HepG2 (cell line): ENCODE data around the gene MACROD2. TPM values are rescaled to one million over a fixed set of nuclear protein-coding genes. Genes with fewer than 3 reads are reported as not detected.

Source experiments
- ATAC-seq: fragments of 200-7000 bp; cut with Tn5 transposase; 3 replicates; pipeline ENCODE4 v1.9.1; 2020; ENCODE audit warnings: mild to moderate bottlenecking, moderate library complexity
- BruUV-seq: library from RNA; stranded (reverse); fragments of 400-500 nt; replicated peaks from 2 replicates; lab custom pipeline; 2021; lab: Mats Ljungman, UMichigan
- CTCF ChIA-PET: fragments of 300-600 bp; formaldehyde crosslinking; extraction: SDS; loops from one replicate; lab custom pipeline; 2021; ENCODE audit warnings: low total read pairs, inconsistent platforms, low intra/inter-chr PET ratio; lab: Yijun Ruan, JAX
- POLR2A ChIA-PET: fragments of 350-600 bp; sonication (Branson Sonifier 250); formaldehyde crosslinking; loops from one replicate; lab custom pipeline; 2020; ENCODE audit warnings: antibody characterized with exemption, inconsistent platforms; lab: Yijun Ruan, JAX
- DNase-seq: peaks from one replicate; pipeline ENCODE4 v3.0.0-alpha.2; 2015; ENCODE audit warnings: low spot score
- FAIRE-seq: peaks from 3 replicates; lab custom pipeline; 2011; peaks lifted over from hg19 to GRCh38; lab: Jason Lieb, UNC
- H2AFZ ChIP-seq: one replicate; pipeline ENCODE4 v1.6.1; 2011; ENCODE audit warnings: low read length, inconsistent platforms
- H3K27ac ChIP-seq: fragments of 300-600 bp; 3 replicates; pipeline ENCODE4 v1.8.0; 2011; ENCODE audit warnings: mixed run types, mild to moderate bottlenecking, mixed read lengths, low read length, inconsistent platforms; ENCODE audit not compliant: insufficient read depth; ENCODE audit errors: extremely low read length
- H3K27me3 ChIP-seq, 2 experiments: fragments of 200-600 bp in 1 of 2; 2 replicates in 1 of 2; 3 replicates in 1 of 2; pipeline versions ENCODE4 v1.6.0 to v1.8.0; 2011; ENCODE audit warnings: low read length in 2 of 2, mild to moderate bottlenecking in 2 of 2, moderate library complexity in 2 of 2, inconsistent platforms in 1 of 2; ENCODE audit not compliant: insufficient read depth in 2 of 2, control insufficient read depth in 1 of 2
- H3K36me3 ChIP-seq, 2 experiments: fragments of 200-600 bp in 1 of 2; replicated peaks in 1 of 2; 2 replicates in 1 of 2; 3 replicates in 1 of 2; pipeline versions ENCODE4 v1.5.1 to v1.8.0; 2011; ENCODE audit warnings: low read length in 2 of 2, inconsistent platforms in 1 of 2; ENCODE audit not compliant: insufficient read depth in 2 of 2, control insufficient read depth in 1 of 2
- H3K4me1 ChIP-seq: 2 replicates; pipeline ENCODE4 v1.5.1; 2012; ENCODE audit warnings: low read length, inconsistent platforms; ENCODE audit not compliant: insufficient read depth
- H3K4me2 ChIP-seq: 2 replicates; pipeline ENCODE4 v1.6.0; 2011; ENCODE audit warnings: low read depth, low read length, inconsistent platforms
- H3K4me3 ChIP-seq, 3 experiments: fragments of 200-600 bp in 1 of 3; sonication (generic), shearing (Covaris generic) in 1 of 3; replicated peaks in 1 of 3; 2 replicates each; pipeline ENCODE4 v1.5.1; 2011 to 2016; ENCODE audit warnings: low read length in 3 of 3, inconsistent platforms in 2 of 3, low read depth in 2 of 3, mild to moderate bottlenecking in 2 of 3, control low read depth in 1 of 3, mixed read lengths in 1 of 3; ENCODE audit not compliant: insufficient read depth in 1 of 3
- H3K79me2 ChIP-seq: one replicate; pipeline ENCODE4 v1.6.1; 2011; ENCODE audit warnings: low read length, inconsistent platforms; ENCODE audit not compliant: insufficient read depth
- H3K9ac ChIP-seq: 2 replicates; pipeline ENCODE4 v1.6.0; 2011; ENCODE audit warnings: mild to moderate bottlenecking, low read depth, low read length, inconsistent platforms; ENCODE audit not compliant: insufficient read depth
- H3K9me3 ChIP-seq: 2 replicates; pipeline ENCODE4 v1.5.1; 2012; ENCODE audit warnings: mild to moderate bottlenecking, low read length
- H4K20me1 ChIP-seq: 2 replicates; pipeline ENCODE4 v1.6.0; 2011; ENCODE audit warnings: inconsistent platforms, mild to moderate bottlenecking, low read length, moderate library complexity; ENCODE audit not compliant: insufficient read depth
- AHDC1 ChIP-seq: sonication (generic); formaldehyde crosslinking; IDR thresholded peaks from 2 replicates; pipeline ENCODE4 v1.5.1; 2020; ENCODE audit warnings: mild to moderate bottlenecking, missing genetic modification reagents, borderline replicate concordance
- EHMT2 ChIP-seq: fragments of 200-600 bp; sonication (generic); IDR thresholded peaks from 2 replicates; pipeline ENCODE4 v1.7.0; 2017; ENCODE audit warnings: antibody characterized with exemption, low read depth, low read length, borderline replicate concordance
- HDAC2 ChIP-seq: sonication (generic); formaldehyde crosslinking; IDR thresholded peaks from 2 replicates; pipeline ENCODE4 v1.4.0; 2020; ENCODE audit warnings: missing genetic modification reagents
- HOXA9 ChIP-seq: sonication (generic); formaldehyde crosslinking; IDR thresholded peaks from 2 replicates; pipeline ENCODE4 v1.8.1; 2022; ENCODE audit warnings: missing genetic modification reagents, mild to moderate bottlenecking, moderate library complexity, borderline replicate concordance
- NR2F1 ChIP-seq, 2 experiments: fragments of 450-650 bp in 1 of 2; formaldehyde crosslinking in 1 of 2; IDR thresholded peaks; 2 replicates each; pipeline versions ENCODE4 v1.5.0 to v1.6.1; 2016 to 2020; ENCODE audit warnings: mild to moderate bottlenecking in 1 of 2, missing compliant biosample characterization in 1 of 2, missing genetic modification reagents in 1 of 2, moderate library complexity in 1 of 2
- NR2F2 ChIP-seq: IDR thresholded peaks from 2 replicates; pipeline ENCODE4 v1.6.1; 2012; ENCODE audit warnings: low read depth, inconsistent platforms, borderline replicate concordance
- SRSF4 ChIP-seq: fragments of 200-400 bp; formaldehyde crosslinking; IDR thresholded peaks from one replicate; pipeline ENCODE4 v1.6.1; 2018; ENCODE audit warnings: mild to moderate bottlenecking, low read depth, low read length, moderate library complexity; ENCODE audit not compliant: poor library complexity, severe bottlenecking
- TEAD3 ChIP-seq: optimal IDR thresholded peaks from 2 replicates; pipeline ENCODE3; 2016; ENCODE audit warnings: borderline replicate concordance
- ZBTB20 ChIP-seq: sonication (generic); formaldehyde crosslinking; IDR thresholded peaks from 2 replicates; pipeline ENCODE4 v1.8.1; 2023; ENCODE audit warnings: missing genetic modification reagents, low read depth, mild to moderate bottlenecking, borderline replicate concordance
- ZNF260 ChIP-seq: sonication (generic); formaldehyde crosslinking; IDR thresholded peaks from 2 replicates; pipeline ENCODE4 v1.4.0; 2020; ENCODE audit warnings: missing genetic modification reagents, low read depth, mild to moderate bottlenecking, borderline replicate concordance
- ZNF850 ChIP-seq: sonication (generic); formaldehyde crosslinking; conservative IDR thresholded peaks from 2 replicates; pipeline ENCODE4 v1.9.0; 2021; ENCODE audit warnings: mild to moderate bottlenecking, missing genetic modification reagents
- WGBS: methylation state at CpG from one replicate; pipeline ENCODE4 v1.1.6; 2017; ENCODE audit warnings: low lambda C conversion rate; 5-methylcytosine and 5-hydroxymethylcytosine counted together
- in situ Hi-C: cut with HindIII; loops from 2 replicates; pipeline ENCODE4 v1.10.0; 2017; ENCODE audit warnings: low pct_unique_long_range_greater_than_20kb; ENCODE audit not compliant: extremely low pct_ligation_motif_present
- intact Hi-C: fragments of 100-400 bp; cut with micrococcal nuclease; formaldehyde crosslinking; loops from one replicate; pipeline ENCODE4 v1.10.0; 2022; ENCODE audit not compliant: unreplicated experiment
- polyA plus RNA-seq, 8 experiments: library from polyadenylated mRNA; depleted of rRNA in 3 of 8; stranded (reverse) in 7 of 8; unstranded in 1 of 8; fragments of >200 nt; fragmentation: Illumina TruSeq in 4 of 8; extraction: Trizol in 4 of 8; gene quantifications; 2 replicates each; pipeline versions ENCODE4 v1.2.1 to v1.2.3, GENCODE V29; 2011 to 2016; ENCODE audit warnings: low read depth in 4 of 8, missing spikeins in 1 of 8, mixed read lengths in 1 of 8; ENCODE audit not compliant: insufficient read depth in 1 of 8
- total RNA-seq, 5 experiments: library from RNA; depleted of rRNA; stranded (reverse); fragments of >200 nt; fragmentation: Illumina TruSeq; extraction: Trizol; gene quantifications; 2 replicates each; pipeline ENCODE4 v1.2.3, GENCODE V29; 2016; ENCODE audit warnings: low read depth in 1 of 5
- TF ChIP-seq, protein P1 (sequence below): sonication (generic); formaldehyde crosslinking; IDR thresholded peaks from 2 replicates; pipeline ENCODE4 v1.4.0; 2020; ENCODE audit warnings: missing genetic modification reagents, low read depth, mild to moderate bottlenecking, borderline replicate concordance
- TF ChIP-seq, protein P2 (sequence below): sonication (generic); formaldehyde crosslinking; IDR thresholded peaks from 2 replicates; pipeline ENCODE4 v1.4.0; 2020; ENCODE audit warnings: missing genetic modification reagents

The MACROD2 gene
- total and polyA plus RNA-seq, 2 of the 13 experiments (the other 11 are each of a cell fraction or from before 2014, with no cell fraction given), result 0.13 to 0.51 TPM

DNA sequence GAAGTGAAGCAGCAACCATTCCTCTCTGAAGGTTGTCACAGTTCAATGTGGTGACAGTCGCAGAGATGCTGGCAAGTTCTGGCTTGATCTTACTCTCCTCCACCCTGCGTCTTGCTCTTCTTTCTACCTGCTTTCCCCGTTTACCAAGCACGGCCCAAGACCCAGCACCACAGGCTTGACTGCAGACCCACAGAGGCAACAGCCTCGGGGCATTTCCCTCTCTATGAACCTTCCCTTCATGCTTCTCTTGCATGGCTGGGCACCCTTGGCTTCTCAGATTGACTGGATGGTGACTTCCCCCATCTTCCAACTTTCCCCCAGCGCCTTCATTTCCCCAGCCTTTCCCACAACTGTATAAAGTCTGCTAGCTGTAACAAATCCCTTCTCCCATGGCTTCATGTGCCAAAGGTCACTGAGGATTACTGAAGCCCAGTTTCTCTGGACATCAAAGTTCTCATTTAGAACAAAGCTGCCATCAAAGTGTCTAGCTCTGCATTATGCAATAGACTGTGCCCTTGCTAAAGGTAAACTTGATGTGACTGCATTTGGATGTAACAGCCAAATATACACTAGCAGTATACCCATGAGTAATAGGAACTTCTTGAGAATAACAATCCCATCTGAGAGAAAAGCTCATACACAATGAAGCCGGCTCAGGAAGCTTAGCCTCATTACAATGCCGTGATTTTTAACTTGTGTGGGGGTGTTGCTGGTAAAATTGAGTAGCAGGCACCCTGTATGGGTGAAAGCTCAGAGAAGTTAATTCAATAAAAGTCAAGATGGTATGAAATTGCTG is 1065.1 kb downstream of the MACROD2 start:
- Histone ChIP-seq H3K9me3 (no peaks in the 10 kb centered on the region), H3K9ac (peak overlapping the region; percentile 60), H3K4me3 (peak overlapping the region in 1 of 3 experiments; percentile 4; a peak in 1 of 6 replicates), H3K36me3 (no peaks in the 10 kb centered on the region), H3K4me1 (peaks cover 44% of the 10 kb centered on the region), H2AFZ (no peak overlapping the region), H3K4me2 (peak overlapping the region; percentile 71), H3K79me2 (no peaks in the 10 kb centered on the region), H3K27ac (peak overlapping the region; percentile 64), H4K20me1 (no peaks in the 10 kb centered on the region), H3K27me3 (no peaks in the 10 kb centered on the region)
- ATAC-seq (peak; percentile 79), FAIRE-seq (peak; percentile 92), DNase-seq (peak; percentile 99)
- BruUV-seq, result no TSS peak
- ChIA-PET POLR2A (interaction anchor here (1.0 to 5.2 kb wide), 9 partner anchors 10 to 723 kb away, joined by 3 to 59 read pairs (median 4); partner anchors contain the start of gene FLRT3), CTCF (interaction anchor here (0.8 kb wide), 1 partner anchor 81 kb away, joined by 3 read pairs; no protein-coding TSS in a partner anchor)
- in situ Hi-C loops (loop anchor here (5.0 kb wide), 1 partner anchor 73 kb away; no protein-coding TSS in a partner anchor), intact Hi-C loops (loop anchor here (1.0 to 10.0 kb wide), 3 partner anchors 74 to 726 kb away; partner anchors contain the start of gene FLRT3)
- 51% methylated on average over 8 of the region's 8 CpGs for WGBS
- TF ChIP-seq, protein P1, sequence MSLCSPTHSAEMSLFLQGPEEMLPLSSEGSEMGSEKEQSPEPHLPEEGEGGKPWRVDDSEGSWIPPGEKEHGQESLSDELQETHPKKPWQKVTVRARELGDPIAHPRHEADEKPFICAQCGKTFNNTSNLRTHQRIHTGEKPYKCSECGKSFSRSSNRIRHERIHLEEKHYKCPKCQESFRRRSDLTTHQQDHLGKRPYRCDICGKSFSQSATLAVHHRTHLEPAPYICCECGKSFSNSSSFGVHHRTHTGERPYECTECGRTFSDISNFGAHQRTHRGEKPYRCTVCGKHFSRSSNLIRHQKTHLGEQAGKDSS, result peak; percentile 57; the same call in 1 of the 2 replicates
- peak; percentile 99 for TF ChIP-seq AHDC1
- TF ChIP-seq HDAC2 (CRISPR knock-in tag), result peak; percentile 98
- TF ChIP-seq, protein P2, sequence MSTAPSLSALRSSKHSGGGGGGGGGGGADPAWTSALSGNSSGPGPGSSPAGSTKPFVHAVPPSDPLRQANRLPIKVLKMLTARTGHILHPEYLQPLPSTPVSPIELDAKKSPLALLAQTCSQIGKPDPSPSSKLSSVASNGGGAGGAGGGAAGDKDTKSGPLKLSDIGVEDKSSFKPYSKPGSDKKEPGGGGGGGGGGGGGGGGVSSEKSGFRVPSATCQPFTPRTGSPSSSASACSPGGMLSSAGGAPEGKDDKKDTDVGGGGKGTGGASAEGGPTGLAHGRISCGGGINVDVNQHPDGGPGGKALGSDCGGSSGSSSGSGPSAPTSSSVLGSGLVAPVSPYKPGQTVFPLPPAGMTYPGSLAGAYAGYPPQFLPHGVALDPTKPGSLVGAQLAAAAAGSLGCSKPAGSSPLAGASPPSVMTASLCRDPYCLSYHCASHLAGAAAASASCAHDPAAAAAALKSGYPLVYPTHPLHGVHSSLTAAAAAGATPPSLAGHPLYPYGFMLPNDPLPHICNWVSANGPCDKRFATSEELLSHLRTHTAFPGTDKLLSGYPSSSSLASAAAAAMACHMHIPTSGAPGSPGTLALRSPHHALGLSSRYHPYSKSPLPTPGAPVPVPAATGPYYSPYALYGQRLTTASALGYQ, result peak; percentile 85
- TF ChIP-seq HOXA9, result peak; percentile 77; the same call in 1 of the 2 replicates
- TF ChIP-seq NR2F2, result peak; percentile 91
- TF ChIP-seq EHMT2, result peak; percentile 99
- TF ChIP-seq ZNF850 (CRISPR knock-in tag), result no peak
- TF ChIP-seq TEAD3 (CRISPR knock-in tag), result peak; percentile 85
- TF ChIP-seq ZNF260, result no peak
- peak; percentile 95 to 96 for TF ChIP-seq NR2F1 (CRISPR knock-in tag; IDR thresholded peaks at IDR 0.05)
- TF ChIP-seq SRSF4, result no peak
- TF ChIP-seq ZBTB20 (CRISPR knock-in tag), result peak; percentile 97
